ENCODE measurements around the gene MEIKIN.

Gene MEIKIN

DNA sequence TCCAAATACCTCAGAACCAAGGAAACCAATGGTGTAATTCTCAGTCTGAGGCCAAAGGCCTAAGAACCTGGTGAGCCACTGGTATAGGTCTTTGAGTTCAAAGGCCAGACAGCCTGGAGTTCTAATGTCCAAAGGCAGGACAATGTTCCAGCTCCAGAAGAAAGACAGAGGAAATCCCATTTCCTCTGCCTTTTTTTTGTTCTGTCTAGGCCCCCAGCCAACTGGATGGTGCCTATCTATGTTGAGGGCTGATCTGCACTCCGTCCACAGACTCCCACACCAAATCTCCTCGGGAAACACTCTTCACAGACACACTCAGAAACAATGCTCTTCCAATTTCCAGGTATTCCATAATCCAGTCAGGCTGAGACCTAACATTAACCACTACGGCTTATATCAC lies 178.8 kb downstream of the MEIKIN start:
- no peak for DNase-seq

DNA sequence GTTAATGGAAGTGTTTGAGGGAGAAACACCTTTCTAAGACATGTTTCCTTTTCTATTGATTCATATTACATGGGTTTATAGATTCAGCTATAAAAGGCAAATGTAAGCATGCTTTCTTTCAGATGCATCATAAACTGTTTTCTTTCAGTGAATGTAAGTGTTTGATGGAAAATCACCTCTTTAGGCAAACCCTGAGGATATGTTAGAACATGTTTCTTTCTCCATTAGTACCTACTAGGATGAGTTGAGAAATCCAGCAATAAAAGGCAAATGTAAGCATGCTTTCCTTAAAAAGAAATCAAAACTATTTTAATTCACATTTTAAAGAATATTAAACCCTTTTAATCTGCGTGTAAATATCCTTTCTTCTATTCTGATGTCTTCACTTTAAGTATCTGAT lies 180.2 kb downstream of the MEIKIN start:
- no peak for DNase-seq

DNA sequence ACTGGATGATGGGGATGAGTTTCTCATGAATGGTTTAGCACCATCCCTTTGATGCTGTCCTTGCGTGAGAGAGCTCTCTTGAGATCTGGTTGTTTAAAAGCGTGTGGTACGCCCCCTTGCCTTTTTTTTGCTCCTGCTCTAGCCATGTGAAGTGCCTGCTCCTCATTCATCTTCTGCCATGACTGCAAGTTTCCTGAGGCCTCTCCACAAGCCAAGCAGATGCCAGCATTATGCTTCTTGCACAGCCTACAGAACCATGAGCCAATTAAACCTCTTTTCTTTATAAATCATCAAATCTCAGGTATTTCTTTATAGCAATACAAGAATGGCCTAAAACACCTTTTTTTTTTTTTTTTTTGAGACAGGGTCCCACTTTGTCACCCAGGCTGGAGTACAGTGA lies 181.5 kb downstream of the MEIKIN start:
- DNase-seq: no peak

DNA sequence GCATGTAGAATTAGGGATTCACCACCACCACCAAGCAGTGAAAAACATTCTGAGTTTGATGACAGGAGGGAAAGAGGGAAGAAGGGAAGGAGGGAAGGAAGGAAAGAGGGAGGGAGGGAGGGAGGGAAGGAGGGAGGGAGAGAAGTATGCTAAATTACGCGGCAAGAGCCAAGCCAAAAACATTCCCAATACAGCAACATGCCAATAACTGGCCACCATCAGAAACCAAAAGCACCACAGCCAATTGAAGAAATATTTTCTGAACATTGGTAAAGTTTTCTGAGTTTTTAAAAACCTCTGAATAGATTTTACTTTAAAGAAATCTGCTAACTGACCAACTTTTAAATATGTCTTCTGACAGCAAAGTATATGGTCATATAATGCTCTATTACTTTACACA lies 184.7 kb downstream of the MEIKIN start:
- DNase-seq: no peak

DNA sequence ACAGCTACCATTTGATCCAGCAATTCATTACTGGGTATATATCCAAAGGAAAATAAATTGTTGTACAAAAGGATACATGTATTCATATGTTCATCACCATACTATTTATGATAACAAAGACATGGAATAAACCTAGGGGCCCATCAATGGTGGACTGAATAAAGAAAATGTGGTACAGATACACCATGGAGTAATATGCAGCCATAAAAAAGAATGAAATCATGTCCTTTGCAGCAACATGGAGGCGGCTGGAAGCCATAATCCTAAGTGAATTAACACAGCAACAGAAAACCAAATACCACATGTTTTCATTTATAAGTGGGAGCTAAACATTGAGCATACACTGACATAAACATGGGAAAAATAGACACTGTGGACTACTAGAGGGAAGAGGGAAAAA lies 185.8 kb downstream of the MEIKIN start:
- DNase-seq: no peak

DNA sequence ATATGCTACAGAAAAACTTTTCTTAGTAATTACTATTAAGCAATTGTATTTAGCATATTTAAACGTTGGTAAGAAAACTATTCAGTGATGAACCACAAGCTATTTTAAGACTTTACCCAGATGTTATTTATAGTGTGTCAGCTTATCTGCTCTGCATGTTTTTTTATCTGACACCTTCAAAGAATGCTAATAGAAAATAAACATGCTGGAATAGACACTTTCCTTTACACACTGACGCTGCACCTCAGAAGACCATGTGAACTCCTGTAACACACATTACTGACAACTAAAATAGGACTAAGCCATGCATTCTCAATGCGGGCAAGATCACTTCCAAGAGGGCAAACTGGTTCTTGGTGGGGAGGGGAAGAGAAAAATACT lies 187.0 kb downstream of the MEIKIN start:
- DNase-seq: peak; percentile 59

DNA sequence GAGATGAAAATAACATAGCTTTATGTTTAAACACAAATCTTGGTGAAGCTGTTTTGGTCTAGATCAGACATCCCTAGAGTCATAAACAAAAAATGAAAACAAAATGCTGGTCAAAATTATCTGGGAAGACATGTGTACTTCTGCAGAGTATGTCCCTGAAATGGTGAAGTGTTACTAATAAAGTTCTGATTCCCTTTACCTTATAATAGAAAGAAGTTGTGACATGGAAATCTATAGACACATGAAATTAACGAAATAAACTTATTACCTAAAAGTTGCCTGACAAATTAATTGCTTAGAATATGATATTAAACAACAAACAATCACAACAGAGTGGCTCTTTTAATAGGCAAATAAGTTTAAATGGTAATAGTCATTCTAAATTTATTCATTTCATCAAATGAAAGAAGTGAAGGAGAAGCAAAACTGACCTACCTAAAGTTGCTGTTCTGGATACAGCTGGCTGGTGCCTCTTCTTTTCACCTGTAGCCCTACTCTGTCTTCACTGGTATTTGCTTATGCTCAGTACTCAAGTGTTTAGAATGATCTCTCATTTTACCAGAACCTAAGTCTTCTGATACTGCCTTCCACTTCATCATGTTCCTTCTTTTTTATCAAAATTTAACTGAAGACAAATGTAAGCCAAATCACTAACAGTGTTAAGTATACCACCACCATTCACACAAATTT lies 187.5 kb downstream of the MEIKIN start:
- DNase-seq: peak; percentile 29
